ENCODE measurements around the gene TBC1D8. TPM values are rescaled to one million over a fixed set of nuclear protein-coding genes. Genes with fewer than 3 reads are reported as not detected.

TBC1D8 gene
- total and polyA plus RNA-seq, 5 donors from 2014 or later = 0.48 to 1.1 (median 0.73) TPM

DNA sequence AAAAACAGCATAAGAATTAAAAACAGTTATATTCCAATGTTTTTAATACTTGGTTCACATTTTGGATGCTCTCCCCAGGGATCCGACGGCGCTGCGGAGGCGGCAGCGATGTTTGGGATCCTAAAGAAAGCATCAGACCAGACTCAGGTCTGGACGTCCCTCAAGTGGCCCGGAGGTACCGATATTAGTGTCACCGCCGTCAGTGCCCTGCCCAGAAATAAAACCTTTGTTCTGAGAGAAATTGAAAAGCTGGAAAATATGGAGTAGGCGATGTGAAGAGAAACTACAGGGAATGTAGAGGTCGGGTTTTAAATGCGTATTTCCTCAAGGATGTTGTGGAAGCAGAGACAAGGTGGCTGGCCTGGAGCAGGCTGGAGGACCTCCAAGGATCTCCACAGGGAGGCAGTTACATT lies 683 bp upstream of the TBC1D8 start:
- H3K9me3 Mint-ChIP-seq = no peaks in the 10 kb centered on the region
- peak overlapping the region in 2 of 3 donors; percentile 75 to 82 for H3K27ac Mint-ChIP-seq
- peaks cover 57% of the 10 kb centered on the region for H3K27me3 Mint-ChIP-seq
- peaks cover 13% of the 10 kb centered on the region for H3K27me3 ChIP-seq (ENCODE audit: control insufficient read depth, insufficient read depth, low read length)
- H3K9me3 ChIP-seq (ENCODE audit: control insufficient read depth in 2 of 2, low read length in 2 of 2) = no peaks in the 10 kb centered on the region
- H3K4me1 ChIP-seq (ENCODE audit: control insufficient read depth, insufficient read depth, low read length, poor library complexity, severe bottlenecking) = peaks cover 24% of the 10 kb centered on the region
- no peak for ATAC-seq (ENCODE audit: low read depth in 2 of 2)
- H3K36me3 Mint-ChIP-seq = no peaks in the 10 kb centered on the region
- H3K4me1 Mint-ChIP-seq = peaks cover 12 to 32% (median 21%) of the 10 kb centered on the region in 4 donors
- no peak for DNase-seq
- H3K4me3 ChIP-seq (ENCODE audit: low read depth, low read length) = peak overlapping the region; percentile 67
- H3K27ac ChIP-seq (ENCODE audit: insufficient read depth, low read length, poor library complexity, severe bottlenecking) = no peak overlapping the region
- peak overlapping the region; percentile 84 to 93 (median 88) for H3K4me3 Mint-ChIP-seq
- H3K36me3 ChIP-seq (ENCODE audit: control insufficient read depth, insufficient read depth, low read length) = no peaks in the 10 kb centered on the region

GRCh38 chr2:101150306-101151145 lies 656 bp downstream of the TBC1D8 start:
- H3K27ac Mint-ChIP-seq = no peak overlapping the region
- no peak overlapping the region for H3K27ac ChIP-seq (ENCODE audit: insufficient read depth, low read length, poor library complexity, severe bottlenecking)

DNA sequence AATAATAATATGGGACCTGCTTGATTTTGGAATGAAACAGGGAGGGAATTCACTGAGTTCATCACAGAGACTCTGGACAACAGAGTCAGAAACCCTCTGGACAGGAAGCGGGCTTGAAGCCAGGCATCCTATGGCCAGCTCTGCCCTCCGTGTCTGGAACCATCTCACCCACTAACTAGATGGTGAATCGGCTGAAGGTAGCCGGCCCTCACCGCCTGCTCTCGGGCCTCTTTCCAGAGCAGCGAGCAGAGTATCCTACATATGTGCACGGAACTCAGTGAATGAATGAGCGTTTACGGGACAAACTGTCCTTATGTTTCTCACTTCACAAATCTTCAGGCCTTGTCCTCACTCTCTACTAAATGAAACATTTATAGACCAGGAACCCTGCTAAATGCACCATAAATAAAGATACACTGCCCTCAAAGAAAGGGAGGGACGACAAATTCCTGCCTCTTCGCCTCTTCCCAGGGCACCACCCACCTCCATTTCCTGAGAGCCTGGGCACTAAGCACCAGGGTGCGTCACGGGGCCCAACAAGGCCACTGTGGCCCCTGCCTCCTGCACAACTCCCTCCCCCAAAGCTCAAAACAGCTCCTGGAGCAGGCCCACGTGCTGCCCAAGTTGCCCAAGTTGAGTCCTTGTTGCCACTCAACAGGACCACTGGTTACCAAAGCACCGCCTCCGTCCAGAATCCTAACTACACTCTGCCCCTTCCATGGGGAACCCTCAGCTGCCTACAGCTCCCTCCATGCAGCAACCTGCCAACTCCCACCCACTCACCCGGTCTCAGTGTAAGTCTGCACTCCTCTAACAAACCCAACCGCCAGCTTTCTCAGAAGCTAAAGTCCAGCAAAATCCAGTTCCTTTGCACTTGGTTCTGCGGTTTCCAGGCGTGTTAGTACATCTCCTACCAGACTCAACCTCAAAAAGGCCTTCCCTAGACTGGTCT lies 1.7 kb downstream of the TBC1D8 start:
- H3K9me3 ChIP-seq (ENCODE audit: control insufficient read depth in 2 of 2, low read length in 2 of 2) = no peaks in the 10 kb centered on the region
- Mint-ChIP-seq H3K36me3 (no peaks in the 10 kb centered on the region), H3K4me3 (peak overlapping the region; percentile 71 to 81 (median 76)), H3K27me3 (peaks cover 74% of the 10 kb centered on the region), H3K27ac (no peak overlapping the region), H3K4me1 (peaks cover 12 to 32% (median 21%) of the 10 kb centered on the region in 4 donors), H3K9me3 (no peaks in the 10 kb centered on the region)
- DNase-seq (no peak), ATAC-seq (ENCODE audit: low read depth in 2 of 2) (no peak)
- H3K27me3 ChIP-seq (ENCODE audit: control insufficient read depth, insufficient read depth, low read length) = peaks cover 20% of the 10 kb centered on the region
- no peaks in the 10 kb centered on the region for H3K36me3 ChIP-seq (ENCODE audit: control insufficient read depth, insufficient read depth, low read length)
- H3K4me3 ChIP-seq (ENCODE audit: low read depth, low read length) = peak overlapping the region; percentile 62
- H3K27ac ChIP-seq (ENCODE audit: insufficient read depth, low read length, poor library complexity, severe bottlenecking) = no peak overlapping the region
- peaks cover 24% of the 10 kb centered on the region for H3K4me1 ChIP-seq (ENCODE audit: control insufficient read depth, insufficient read depth, low read length, poor library complexity, severe bottlenecking)

More at GRCh38 chr2:101150306-101151145, 656 bp downstream of the TBC1D8 start:
- Mint-ChIP-seq H3K27me3 (peaks cover 66% of the 10 kb centered on the region), H3K36me3 (no peaks in the 10 kb centered on the region), H3K4me1 (peaks cover 12 to 32% (median 21%) of the 10 kb centered on the region in 4 donors), H3K4me3 (peak overlapping the region; percentile 71 to 81 (median 76)), H3K9me3 (no peaks in the 10 kb centered on the region)
- Histone ChIP-seq H3K4me1 (ENCODE audit: control insufficient read depth, insufficient read depth, low read length, poor library complexity, severe bottlenecking) (peaks cover 24% of the 10 kb centered on the region), H3K9me3 (ENCODE audit: control insufficient read depth in 2 of 2, low read length in 2 of 2) (no peaks in the 10 kb centered on the region), H3K27me3 (ENCODE audit: control insufficient read depth, insufficient read depth, low read length) (peaks cover 17% of the 10 kb centered on the region), H3K4me3 (ENCODE audit: low read depth, low read length) (peak overlapping the region; percentile 62), H3K36me3 (ENCODE audit: control insufficient read depth, insufficient read depth, low read length) (no peaks in the 10 kb centered on the region)
- ATAC-seq (ENCODE audit: low read depth in 2 of 2) (no peak), DNase-seq (peak in 1 of 3 donors; percentile 20)

DNA sequence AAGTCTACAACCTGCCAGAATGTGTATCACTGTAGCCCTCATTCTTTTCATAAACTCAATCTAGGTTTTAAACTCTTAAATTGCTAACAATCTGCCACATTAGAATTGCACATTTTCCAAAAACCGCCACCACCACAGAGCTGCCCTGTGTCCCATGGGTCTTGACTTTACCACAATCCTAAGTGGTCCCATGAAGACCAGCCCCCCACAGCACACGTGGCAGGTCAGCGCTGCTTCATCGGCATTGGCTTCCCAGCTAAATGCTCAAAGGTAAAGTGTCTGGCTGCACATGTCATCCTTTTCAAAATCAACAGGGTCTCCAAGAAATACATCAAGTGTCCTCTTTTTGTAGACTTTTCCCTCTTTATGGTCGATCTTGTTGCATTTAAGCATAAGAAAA lies 2.4 kb downstream of the TBC1D8 start:
- peak overlapping the region in 1 of 3 donors; percentile 39 for H3K27ac Mint-ChIP-seq
- no peak overlapping the region for H3K4me3 ChIP-seq (ENCODE audit: low read depth, low read length)
- peaks cover 24% of the 10 kb centered on the region for H3K4me1 ChIP-seq (ENCODE audit: control insufficient read depth, insufficient read depth, low read length, poor library complexity, severe bottlenecking)
- H3K9me3 Mint-ChIP-seq = no peaks in the 10 kb centered on the region
- peak overlapping the region; percentile 5 to 78 (median 44) for H3K4me3 Mint-ChIP-seq
- H3K9me3 ChIP-seq (ENCODE audit: control insufficient read depth in 2 of 2, low read length in 2 of 2) = no peaks in the 10 kb centered on the region
- no peaks in the 10 kb centered on the region for H3K36me3 Mint-ChIP-seq
- H3K36me3 ChIP-seq (ENCODE audit: control insufficient read depth, insufficient read depth, low read length) = no peaks in the 10 kb centered on the region
- no peak overlapping the region for H3K27ac ChIP-seq (ENCODE audit: insufficient read depth, low read length, poor library complexity, severe bottlenecking)
- peaks cover 20% of the 10 kb centered on the region for H3K27me3 ChIP-seq (ENCODE audit: control insufficient read depth, insufficient read depth, low read length)
- peaks cover 75% of the 10 kb centered on the region for H3K27me3 Mint-ChIP-seq
- H3K4me1 Mint-ChIP-seq = peaks cover 12 to 30% (median 23%) of the 10 kb centered on the region in 4 donors
- DNase-seq (no peak), ATAC-seq (ENCODE audit: low read depth in 2 of 2) (no peak)

DNA sequence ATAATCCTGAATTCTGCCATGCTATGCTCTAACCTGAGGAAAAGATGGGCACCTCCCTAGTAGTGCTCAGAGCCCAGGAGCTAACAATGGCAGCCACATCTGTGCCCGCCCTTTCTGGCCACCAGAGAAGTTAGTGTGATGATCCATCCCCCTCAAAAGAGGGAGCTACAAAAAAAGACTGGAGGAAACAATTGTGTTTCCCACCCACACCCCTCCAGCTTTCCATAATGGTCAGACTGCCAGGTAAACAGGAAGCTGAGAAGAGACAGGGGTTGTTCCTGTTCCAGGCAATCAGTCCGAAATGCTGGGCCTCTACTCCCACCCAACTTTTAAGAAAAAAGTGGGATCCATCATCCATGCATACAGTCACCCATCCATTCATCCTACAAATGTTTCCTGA lies 3.2 kb downstream of the TBC1D8 start:
- ATAC-seq (ENCODE audit: low read depth in 2 of 2) (no peak), DNase-seq (no peak)
- H3K27me3 ChIP-seq (ENCODE audit: control insufficient read depth, insufficient read depth, low read length) = peaks cover 20% of the 10 kb centered on the region
- H3K4me1 ChIP-seq (ENCODE audit: control insufficient read depth, insufficient read depth, low read length, poor library complexity, severe bottlenecking) = peaks cover 24% of the 10 kb centered on the region
- Mint-ChIP-seq H3K4me3 (peak overlapping the region in 2 of 4 donors; percentile 5 to 58), H3K9me3 (no peaks in the 10 kb centered on the region), H3K36me3 (no peaks in the 10 kb centered on the region), H3K4me1 (peaks cover 12 to 28% (median 18%) of the 10 kb centered on the region in 4 donors), H3K27me3 (peaks cover 74% of the 10 kb centered on the region), H3K27ac (no peak overlapping the region)
- H3K36me3 ChIP-seq (ENCODE audit: control insufficient read depth, insufficient read depth, low read length) = no peaks in the 10 kb centered on the region
- no peak overlapping the region for H3K4me3 ChIP-seq (ENCODE audit: low read depth, low read length)
- H3K27ac ChIP-seq (ENCODE audit: insufficient read depth, low read length, poor library complexity, severe bottlenecking) = no peak overlapping the region
- H3K9me3 ChIP-seq (ENCODE audit: control insufficient read depth in 2 of 2, low read length in 2 of 2) = no peaks in the 10 kb centered on the region

DNA sequence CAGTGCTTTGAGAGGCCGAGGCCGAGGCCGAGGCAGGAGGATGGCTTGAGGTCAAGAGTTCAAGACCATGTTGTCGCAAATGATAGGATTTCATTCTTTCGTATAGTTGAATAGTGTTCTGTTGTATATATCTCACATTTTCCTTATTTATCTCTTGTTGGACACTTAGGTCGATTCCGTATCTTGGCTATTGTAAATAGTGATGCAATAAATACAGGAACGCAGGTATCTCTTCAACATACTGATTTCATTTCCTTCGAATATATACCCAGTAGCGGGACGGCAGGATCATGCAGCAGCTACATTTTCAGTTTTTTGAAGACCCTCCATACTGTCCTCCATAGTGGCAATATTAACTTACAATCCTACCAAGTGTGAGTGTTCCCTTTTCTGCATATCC lies 4.1 kb downstream of the TBC1D8 start:
- H3K27ac Mint-ChIP-seq = no peak overlapping the region
- no peak for ATAC-seq (ENCODE audit: low read depth in 2 of 2)
- no peaks in the 10 kb centered on the region for H3K36me3 Mint-ChIP-seq
- Histone ChIP-seq H3K27ac (ENCODE audit: insufficient read depth, low read length, poor library complexity, severe bottlenecking) (no peak overlapping the region), H3K4me1 (ENCODE audit: control insufficient read depth, insufficient read depth, low read length, poor library complexity, severe bottlenecking) (peaks cover 18% of the 10 kb centered on the region), H3K4me3 (ENCODE audit: low read depth, low read length) (no peak overlapping the region), H3K36me3 (ENCODE audit: control insufficient read depth, insufficient read depth, low read length) (no peaks in the 10 kb centered on the region), H3K27me3 (ENCODE audit: control insufficient read depth, insufficient read depth, low read length) (peaks cover 20% of the 10 kb centered on the region), H3K9me3 (ENCODE audit: control insufficient read depth in 2 of 2, low read length in 2 of 2) (no peaks in the 10 kb centered on the region)
- H3K27me3 Mint-ChIP-seq = peaks cover 74% of the 10 kb centered on the region
- no peak for DNase-seq
- no peak overlapping the region for H3K4me3 Mint-ChIP-seq
- peaks cover 0 to 2% (median 0%) of the 10 kb centered on the region in 7 donors for H3K9me3 Mint-ChIP-seq
- peaks cover 5 to 21% (median 12%) of the 10 kb centered on the region in 4 donors for H3K4me1 Mint-ChIP-seq

- ATAC-seq (ENCODE audit: low read depth in 2 of 2) (no peak), DNase-seq (no peak)
- Histone ChIP-seq H3K4me1 (ENCODE audit: control insufficient read depth, insufficient read depth, low read length, poor library complexity, severe bottlenecking) (peaks cover 13% of the 10 kb centered on the region), H3K4me3 (ENCODE audit: low read depth, low read length) (no peak overlapping the region), H3K27ac (ENCODE audit: insufficient read depth, low read length, poor library complexity, severe bottlenecking) (no peak overlapping the region), H3K36me3 (ENCODE audit: control insufficient read depth, insufficient read depth, low read length) (no peaks in the 10 kb centered on the region), H3K9me3 (ENCODE audit: control insufficient read depth in 2 of 2, low read length in 2 of 2) (no peaks in the 10 kb centered on the region), H3K27me3 (ENCODE audit: control insufficient read depth, insufficient read depth, low read length) (peaks cover 20% of the 10 kb centered on the region)
- H3K36me3 Mint-ChIP-seq = no peaks in the 10 kb centered on the region
- H3K27ac Mint-ChIP-seq = no peak overlapping the region
- peaks cover 75% of the 10 kb centered on the region for H3K27me3 Mint-ChIP-seq
- H3K9me3 Mint-ChIP-seq = peaks cover 0 to 2% (median 0%) of the 10 kb centered on the region in 7 donors
- H3K4me3 Mint-ChIP-seq = no peak overlapping the region
- H3K4me1 Mint-ChIP-seq = peaks cover under 1 to 16% (median 7%) of the 10 kb centered on the region in 4 donors
These were observed 4.6 kb downstream of the TBC1D8 start for GRCh38 chr2:101146535-101146934.

Measured in CD4-positive, CD25-positive, alpha-beta regulatory T cell (primary cell).